GM18498 (cell line): ENCODE results near the gene C15orf62.
A peak's percentile ranks its signal among the peaks of the same experiment; 100 is the strongest.

ENCODE experiments used
- ATAC-seq: cut with Tn5 transposase; IDR thresholded peaks from one replicate; pipeline ENCODE4 v1.9.1; 2021; ENCODE audit warnings: mild to moderate bottlenecking, moderate library complexity; ENCODE audit not compliant: unreplicated experiment

The C15orf62 gene

DNA sequence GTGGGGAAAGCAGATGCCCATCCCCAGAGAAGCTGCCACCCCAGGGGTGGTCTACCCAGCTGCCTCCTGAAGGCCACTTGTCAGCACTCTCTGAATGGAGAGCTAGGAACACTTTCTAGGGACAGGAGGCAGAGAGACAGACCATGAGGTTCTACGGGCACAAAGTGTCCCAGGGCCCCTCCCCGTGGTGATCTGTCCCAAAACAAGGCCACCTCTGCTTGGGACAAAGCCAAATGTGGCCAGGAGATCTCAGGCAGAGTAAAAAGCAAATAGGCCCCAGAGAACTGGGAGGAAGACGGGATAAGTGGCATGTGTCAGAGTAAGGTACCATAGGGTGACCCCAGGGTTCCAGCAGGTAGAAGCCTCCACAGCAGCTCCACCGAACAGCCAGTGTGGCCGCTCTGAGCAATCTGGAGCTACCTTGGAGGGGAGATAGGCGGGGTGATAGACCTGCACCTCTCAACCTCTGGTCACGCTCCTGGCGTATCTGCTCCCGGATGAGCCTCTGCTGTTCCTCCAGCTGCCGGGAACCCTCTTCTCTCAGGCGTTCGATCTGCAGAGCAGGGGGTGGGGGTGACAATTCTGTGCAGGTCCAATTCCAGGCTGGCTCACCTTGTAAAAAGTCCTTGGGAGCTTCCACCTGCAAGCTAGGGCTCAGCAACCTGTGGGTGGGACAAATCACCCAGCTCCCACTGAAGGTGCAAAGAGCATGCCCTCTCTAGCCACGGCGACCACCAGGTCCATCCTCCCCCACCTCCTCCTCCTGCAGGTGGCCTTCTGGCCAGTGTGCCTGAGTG is 6.2 kb downstream of the C15orf62 start:
- ATAC-seq, result no peak

DNA sequence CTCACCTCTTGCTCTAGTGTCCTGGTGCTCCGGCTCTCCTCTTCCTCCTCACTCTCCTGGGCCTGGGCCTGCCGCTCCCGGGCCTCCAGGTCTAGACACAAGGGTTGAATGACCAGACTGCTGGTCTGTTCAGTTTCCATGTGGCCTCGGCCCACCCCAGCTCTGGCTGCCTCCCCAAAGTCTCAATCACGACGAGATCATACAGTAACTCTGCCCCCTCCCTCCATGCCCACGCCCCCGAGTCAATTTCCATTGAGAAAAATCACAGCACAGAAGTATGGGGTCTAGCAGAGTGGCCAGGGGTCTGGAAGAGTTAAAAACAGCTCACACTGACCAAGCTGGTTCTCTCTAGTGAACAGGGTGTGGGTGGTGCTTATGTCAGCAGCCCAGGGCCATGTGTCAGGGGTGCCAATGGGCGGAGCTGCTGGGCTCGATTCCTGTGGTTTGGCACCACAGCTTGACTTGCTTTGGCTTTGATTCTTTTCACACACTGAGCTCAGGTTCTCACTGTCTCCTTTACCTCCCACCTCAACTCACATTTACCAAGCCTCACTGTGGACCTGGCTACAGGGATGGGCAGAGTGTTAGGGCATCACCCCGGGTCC is 6.9 kb downstream of the C15orf62 start:
- ATAC-seq, result no peak

DNA sequence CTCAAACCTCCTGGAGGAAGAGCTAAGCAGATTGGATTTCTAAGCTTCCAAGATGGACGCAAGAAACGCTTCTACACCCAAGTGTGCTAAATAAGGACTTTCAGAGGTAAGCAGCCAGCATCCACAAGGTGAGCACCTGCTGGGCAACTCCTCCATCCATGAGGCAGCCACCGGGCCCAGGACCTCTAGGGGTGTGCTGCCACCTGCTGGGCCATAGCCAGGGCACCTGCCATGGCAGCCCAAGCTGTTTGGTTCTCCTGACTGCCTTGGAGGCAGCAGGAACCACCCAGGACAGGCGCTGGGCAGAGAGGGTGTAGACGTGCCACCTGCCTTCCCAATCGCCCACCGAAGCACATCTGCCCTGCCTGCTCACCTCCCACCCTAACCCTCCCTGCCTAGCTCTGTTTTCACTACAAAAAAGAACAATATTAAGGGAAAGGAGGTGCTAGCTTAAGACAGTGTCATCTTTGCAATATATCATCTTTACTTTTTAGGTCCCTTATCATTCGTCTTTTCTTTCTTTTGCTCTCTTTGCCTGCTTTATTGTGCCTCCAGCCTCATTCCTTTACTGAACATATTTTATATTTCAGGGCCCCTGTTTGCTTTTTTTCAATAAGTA is 12.9 kb downstream of the C15orf62 start:
- peak; percentile 83 for ATAC-seq

DNA sequence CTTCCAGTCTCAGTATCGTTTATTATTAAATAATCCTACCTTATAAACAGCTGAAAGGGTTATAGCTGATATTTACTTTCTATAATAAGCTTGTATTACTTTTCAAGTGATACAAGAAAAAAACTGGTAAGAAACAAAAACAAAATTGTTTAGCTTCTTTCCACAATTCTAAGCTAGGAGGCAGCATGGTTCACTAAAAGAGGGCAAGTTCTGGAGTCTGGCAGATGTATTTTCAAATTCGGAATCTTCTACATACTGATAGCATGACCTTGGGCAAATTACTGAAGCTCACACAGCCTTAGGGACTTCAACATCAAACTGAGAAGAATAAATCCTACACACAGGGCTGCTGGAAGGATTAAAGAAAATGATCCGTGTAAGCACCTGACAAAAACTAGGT is 15.4 kb downstream of the C15orf62 start:
- no peak for ATAC-seq

DNA sequence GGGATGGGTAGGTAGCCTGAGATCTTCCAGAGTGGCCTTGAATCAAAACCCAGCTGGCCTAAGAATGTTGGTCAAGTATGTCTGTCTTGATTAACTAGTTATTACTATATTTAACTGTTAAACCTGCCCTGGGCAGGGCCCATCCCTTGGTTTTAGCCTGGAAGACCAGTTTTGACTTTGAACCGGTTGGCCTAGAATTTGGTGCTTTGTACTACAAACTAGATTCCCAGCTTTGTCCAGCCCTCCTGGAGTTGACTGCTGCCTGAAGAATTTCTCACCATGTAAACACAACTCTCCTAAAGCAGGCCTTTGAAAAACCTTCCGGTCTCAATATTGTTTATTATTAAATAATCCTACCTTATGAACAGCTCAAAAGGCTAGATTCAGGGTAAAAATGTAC is 16.0 kb downstream of the C15orf62 start:
- ATAC-seq, result no peak

DNA sequence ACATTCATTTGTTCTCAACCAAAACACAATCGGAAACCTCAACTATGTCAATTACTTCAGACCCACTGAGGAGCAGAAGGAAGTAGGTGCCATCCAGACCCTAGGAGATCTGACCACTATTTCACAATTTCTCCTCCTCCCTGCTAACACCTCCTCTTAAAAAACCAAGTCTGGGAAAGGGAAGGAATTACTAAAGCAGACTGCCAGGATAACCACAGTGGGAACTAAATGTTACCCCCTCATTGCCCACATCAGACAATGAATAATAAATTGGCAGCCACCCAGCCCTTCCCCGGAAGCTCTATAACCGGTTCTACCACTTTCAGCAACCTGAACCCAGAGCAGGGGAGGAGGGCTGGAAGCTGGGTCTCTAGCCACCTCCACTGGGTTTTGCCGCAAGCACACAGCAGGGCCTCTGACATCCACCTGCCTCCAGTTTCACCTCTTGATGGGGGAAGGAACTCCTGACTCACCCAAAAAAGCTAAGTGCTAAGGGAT is 17.6 kb downstream of the C15orf62 start:
- ATAC-seq, result no peak

DNA sequence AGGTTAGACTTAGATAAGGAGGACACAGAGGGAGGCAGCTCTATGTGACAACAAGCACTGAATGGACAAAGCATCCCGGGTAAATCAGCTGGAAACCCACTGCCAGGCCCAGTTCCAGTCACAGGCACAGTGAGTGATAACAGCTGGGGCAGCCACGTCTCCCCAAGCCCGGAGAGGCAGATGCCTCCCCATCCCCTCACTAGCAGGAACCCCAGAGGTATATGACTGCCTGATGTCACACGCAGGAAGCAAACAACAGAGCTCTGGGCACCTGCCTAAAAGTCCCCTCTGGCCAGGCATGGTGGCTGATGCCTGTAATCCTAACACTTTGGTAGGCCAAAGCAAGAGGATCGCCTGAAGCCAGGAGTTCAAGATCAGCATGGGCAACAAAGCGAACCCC is 18.2 kb downstream of the C15orf62 start:
- ATAC-seq, result no peak

DNA sequence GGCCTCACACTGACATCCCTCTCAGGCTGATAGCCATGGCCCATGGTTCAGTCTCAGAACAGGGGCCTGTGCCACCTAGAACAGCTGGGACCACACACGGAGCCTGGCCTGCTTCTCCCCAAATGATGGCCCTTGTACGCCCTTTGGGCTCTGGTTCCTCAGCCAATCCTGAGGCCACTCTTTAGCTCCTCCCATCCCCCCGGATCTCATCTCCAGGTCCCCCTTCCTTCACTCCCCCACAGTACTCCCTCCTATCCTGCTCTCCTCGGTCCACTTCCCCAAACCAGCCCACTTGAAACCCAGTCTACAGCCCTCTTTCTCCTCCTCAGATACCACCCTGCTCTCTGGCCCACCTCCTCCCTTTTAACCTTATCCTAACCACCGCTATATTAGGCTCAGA is 19.3 kb downstream of the C15orf62 start:
- no peak for ATAC-seq

DNA sequence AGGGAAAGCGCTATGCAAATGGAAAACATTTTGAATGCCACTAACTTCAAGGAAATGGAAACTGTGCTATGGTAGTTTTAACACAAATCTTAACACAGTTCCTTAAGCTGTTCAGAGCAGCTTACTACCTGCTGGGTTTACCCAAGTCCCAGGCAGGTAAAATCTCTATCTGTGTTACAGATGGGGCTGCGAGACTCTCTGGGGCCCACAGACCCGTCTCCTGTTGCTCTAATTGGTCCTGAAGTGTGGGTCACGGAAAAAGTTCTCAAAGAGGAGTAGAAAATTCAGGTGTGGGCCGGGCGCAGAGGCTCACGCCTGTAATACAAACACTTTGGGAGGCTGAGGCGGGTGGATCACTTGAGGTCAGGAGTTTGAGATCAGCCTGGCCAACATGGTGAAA is 20.2 kb downstream of the C15orf62 start:
- no peak for ATAC-seq

DNA sequence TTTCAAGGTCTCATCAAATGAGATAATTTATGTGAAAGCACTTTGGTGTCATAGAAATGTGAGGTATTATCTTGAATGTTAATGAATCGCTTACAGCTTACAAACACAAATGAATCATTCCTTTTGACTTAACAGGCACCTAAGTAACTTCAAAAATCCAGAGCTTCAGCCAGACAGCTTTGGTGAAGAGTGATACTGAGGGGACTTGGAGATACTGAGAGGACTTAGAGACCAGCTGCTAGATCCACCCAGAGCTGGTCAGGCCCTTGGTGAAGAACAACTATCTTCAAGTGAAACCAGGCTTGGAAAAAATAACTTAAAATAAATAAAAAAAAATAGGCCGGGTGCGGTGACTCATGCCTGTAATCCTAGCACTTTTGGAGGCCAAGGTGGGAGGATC is 20.9 kb downstream of the C15orf62 start:
- ATAC-seq, result no peak

DNA sequence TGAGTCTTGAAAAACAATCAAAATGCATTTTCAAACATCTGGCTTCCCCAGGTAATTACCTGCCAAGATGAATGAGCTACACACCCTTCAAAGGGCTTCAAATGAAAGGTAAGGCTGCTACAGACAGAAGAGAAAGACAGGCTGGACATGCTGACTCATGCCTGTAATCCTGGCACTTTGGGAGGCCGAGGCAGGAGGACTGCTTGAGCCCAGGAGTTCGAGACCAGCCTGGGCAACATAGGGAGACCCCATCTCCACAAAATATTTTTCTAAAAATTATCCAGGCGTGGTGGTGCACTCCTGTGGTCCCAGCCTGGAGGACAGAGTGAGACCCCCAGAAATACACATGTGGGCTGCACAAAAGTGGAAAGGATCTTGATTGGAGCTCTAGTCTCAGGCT is 22.6 kb downstream of the C15orf62 start:
- no peak for ATAC-seq

DNA sequence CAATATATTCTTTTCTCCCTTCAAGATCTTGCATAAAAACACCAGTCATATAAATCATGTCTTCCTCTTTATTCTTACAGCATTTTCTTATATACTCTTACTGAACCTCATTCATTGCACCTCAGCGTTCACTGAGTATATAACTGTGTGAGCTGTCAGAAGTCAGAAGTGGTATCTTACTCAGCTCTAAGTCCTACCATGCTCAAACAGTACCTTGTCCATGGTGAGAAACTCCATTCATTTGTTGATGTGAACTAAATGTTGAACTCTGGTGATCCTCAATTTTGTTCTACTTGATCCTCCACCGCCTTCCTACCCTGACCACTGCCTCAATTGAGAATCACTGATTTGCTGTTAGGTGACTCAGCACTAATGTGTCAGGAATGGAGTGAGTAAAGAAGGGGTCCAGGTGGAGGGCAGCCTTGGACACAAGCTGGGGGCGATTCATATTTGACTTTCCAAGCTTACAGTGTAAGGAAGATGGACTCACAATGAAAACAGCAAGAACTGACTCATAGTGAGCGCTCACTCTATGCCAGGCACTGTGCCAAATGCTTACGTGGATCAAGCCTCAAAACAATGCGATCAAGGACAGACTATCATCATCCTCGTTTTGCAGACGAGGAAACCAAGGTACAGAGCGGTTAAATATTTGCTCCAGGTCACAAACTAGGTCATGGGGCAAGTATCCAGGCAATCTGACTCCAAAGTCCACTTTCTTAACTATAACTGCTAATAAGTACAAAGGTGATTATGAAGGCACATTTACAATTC is 23.6 kb downstream of the C15orf62 start:
- no peak for ATAC-seq

DNA sequence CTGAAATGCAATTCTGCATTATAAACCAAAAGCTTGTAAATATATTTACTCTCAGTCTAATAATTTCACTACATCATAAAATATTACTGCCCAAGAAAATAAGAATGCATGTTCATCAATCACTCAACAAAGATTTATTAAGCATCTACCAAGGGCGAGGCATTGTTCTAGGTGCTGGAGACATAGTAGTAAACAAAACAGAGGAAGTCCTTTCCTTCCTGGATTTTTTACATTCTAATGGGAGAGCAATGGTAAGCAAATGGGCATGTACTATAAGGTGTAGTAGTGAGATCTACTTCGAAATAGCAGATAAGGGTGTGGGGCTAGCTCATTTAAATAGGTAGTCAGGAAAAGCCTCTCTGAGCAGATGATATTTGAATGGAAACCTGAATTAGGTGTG is 26.3 kb downstream of the C15orf62 start:
- ATAC-seq, result no peak

DNA sequence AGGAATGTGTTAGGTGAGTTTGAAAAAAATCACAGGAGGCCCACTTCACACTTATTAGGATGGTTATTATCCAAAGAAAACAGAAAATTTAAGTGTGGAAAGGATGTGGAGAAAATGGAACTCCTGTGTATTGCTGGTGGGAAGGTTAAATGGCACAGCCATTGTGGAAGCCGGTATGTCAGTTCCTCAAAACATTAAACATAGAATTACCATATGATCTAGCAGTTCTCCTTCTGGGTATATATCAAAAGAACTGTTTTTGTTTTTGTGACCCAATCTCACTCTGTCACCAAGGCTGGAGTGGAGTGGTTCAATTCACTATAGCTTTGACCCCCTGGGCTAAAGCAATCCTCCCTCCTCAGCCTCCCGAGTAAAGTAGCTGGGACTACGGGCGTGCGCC is 26.7 kb downstream of the C15orf62 start:
- ATAC-seq, result no peak

DNA sequence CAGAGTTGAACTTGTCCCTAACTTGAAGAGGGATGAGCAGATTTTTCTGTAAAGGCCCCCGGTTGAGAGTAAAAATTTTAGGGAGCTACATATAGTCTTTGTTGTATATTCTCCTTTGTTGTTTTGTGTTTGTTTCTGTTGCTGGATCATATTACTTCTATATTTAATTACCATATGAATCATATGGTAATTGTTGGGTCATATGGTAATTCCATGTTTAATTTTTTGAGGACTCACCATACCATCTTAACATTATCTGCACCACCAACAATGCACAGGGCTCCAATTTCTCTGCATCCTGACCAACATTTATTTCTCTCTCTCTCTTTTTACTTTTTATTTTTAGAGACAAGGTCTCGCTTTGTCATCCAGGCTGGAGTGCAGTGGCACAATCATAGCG is 29.7 kb downstream of the C15orf62 start:
- no peak for ATAC-seq

DNA sequence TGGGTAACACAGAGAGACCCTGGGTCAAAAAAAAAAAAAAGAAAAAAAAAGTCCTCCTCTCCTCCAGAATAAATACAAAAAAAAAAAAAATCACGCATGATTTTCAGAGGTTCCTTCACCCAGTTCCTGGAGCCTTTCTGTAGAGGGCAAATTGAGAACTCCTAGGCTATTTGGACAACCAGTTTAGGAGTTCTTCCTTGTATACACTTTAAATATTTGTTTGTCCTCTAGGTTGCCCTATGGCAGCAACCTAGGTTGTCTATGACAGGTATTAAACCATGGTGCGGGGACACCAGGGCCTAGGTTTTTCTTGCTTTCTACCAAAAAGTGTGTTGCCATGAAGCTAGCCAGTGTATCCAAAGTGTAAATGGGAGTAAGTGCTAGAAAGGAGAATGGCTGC is 33.3 kb downstream of the C15orf62 start:
- ATAC-seq, result no peak

DNA sequence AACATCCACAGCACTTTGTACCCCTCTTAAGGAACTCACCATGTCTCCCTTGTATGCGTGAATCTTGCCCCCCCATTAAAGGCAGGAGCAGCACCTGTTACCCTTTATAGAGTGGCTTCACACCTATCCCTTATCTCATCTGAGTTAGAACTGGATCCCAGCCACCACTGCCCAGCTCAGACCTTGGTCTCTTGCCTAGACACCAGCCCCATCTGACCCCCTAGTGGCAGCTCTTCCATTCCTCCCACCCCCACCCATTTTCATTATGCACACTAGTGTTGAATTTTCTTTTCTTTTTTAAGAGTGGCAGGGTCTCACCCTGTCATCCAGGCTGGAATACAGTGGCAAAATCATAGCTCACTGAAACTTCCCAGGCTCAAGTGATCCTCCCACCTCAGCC is 33.9 kb downstream of the C15orf62 start:
- no peak for ATAC-seq

DNA sequence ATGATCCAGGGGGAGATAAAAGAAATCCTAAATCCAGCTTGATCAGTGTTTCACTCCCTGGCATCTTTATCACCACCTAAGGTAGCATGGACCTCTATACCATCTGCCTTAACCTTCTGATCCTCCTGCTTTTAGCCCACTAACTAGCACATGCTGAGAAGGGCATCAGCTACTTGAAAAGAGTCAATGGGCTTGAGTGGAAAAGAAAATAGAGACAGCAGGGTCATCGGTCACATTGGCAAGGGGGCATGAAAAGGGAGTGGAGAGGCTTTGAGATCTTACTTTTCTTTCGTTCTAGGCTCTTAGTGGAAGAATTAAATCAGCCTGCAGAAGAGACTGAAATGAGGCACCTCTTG is 36.9 kb downstream of the C15orf62 start:
- no peak for ATAC-seq

DNA sequence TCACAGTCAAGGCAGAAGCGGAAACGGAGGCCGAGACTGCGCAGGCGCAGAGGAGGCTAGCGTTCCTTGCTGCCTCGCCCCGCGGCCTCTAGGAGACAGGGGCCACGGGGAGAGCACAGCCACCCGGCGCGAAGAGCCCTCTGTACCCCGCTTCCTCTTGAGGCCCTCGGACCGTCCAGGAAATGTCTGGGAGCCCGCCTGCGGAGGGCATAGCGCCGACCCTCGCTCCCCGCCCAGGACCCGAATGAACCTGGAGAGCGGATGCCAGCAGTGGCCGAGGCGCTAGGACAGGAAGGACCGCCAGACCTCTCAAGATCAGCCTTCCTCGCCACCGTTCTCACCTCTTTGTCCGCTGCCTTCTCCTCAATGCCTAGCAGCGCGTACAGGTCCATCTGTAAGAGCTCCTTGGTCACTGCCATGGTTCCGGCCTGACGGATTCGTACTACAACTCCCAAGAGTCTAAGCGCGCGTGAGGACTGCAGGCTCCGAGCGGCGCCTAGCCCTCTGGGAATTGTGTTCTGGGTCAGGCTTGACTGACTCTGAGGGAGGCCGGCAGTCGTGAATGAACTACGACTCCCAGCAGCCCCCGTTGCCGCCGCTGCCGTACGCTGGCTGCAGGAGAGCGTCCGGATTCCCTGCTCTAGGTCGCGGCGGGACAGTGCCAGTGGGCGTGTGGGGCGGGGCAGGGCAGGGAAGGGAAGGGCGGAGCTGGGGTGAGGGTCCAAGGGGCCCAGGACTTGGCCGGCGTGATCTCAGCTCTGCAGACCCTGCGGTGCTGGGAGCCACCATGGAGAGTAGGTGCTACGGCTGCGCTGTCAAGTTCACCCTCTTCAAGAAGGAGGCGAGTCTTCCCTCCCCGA is 37.5 kb downstream of the C15orf62 start, which contains the start of the genes DNAJC17 and ZFYVE19:
Gene DNAJC17 (minus strand): TSS at position 446 of the 860 bp plus-strand sequence. CDS start 27 bp downstream, at position 419.
Gene ZFYVE19 (plus strand): TSS at position 62 of the 860 bp plus-strand sequence. CDS start 501 bp downstream, at position 563.
- ATAC-seq, result peak; percentile 94

DNA sequence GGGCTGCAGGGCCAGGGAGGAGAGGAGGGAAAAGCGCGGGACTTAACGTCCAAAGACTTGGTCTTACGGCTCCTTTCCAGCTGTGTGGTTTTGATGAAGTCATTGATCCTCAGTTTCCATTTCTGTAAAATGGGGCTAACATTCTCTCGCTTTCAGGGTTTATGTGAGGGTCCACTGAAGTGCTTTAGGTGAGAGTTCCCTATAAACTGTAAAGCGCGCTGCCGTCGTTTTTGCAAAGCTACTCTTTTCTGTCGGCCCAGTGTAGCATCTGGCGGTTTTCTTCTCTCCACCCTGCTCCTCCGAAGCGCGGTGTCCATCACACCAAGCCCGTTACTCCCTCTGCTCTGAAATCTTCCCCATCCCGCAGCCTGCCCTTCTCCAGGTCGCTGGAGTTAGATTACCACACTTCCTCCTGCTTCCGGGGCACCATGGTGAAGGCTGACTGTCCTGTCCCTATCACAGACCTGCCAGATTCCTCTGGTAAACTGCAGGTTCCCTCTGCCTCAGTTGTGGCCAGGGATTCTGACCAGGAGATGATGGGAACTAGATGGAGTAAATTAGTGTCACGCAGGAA is 38.2 kb downstream of the C15orf62 start:
- no peak for ATAC-seq
